GM20000 (cell line): ENCODE data around the gene LIN37.

Experiments used
- DNase-seq: peaks from one replicate; pipeline ENCODE4 v3.0.0; 2012; ENCODE audit warnings: low spot score
- TF ChIP-seq, protein P1 (sequence below): IDR thresholded peaks from 2 replicates; pipeline ENCODE4 v1.5.1; 2012; ENCODE audit warnings: mild to moderate bottlenecking, control low read depth; ENCODE audit errors: extremely low read depth, missing control alignments

LIN37 gene

DNA sequence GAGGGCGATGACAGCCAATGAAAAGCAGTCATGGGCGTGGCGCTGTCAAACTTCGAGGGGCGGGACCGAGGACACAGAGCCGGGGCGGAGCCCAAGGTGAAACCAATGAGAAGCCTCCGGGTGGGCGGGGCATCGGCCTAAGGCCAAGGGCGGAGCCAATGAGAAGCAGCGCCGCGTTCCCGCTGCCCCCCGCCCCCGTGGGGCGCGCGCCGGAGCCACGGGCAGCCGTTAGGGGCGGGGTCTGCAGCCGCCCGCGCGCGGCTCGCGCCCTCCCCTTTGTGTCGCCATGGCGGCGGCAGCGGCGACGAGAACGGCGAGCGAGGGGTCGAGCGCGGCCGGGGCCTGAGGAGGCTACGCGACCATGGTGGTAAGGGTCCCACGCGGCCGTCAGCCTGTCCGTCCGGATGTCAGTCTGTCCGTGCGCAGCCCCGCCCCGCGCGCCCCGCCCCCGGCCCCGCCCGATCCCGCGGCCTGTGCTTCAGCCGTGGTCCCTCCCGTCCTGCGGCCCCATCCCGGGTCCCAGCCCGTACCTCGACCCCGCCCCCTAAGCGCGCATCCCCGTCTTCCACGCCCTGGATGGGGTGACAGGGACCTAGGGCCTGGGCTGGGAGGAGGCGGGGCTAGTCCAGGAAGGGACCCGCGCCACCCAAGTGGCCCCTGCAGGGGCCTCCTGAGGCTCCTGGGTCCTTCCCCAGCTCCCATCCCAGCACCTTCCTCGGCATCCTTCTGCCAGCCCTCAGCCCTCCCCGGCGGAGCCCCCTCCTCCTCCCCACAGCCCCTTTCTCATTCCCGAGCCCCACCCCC is 27.1 kb downstream of the LIN37 start, which contains the start of gene ARHGAP33:
TSS of gene ARHGAP33 (plus strand) at position 267 of the 804 bp plus-strand sequence. CDS start at position 362, 95 bp downstream.
- TF ChIP-seq, protein P1, sequence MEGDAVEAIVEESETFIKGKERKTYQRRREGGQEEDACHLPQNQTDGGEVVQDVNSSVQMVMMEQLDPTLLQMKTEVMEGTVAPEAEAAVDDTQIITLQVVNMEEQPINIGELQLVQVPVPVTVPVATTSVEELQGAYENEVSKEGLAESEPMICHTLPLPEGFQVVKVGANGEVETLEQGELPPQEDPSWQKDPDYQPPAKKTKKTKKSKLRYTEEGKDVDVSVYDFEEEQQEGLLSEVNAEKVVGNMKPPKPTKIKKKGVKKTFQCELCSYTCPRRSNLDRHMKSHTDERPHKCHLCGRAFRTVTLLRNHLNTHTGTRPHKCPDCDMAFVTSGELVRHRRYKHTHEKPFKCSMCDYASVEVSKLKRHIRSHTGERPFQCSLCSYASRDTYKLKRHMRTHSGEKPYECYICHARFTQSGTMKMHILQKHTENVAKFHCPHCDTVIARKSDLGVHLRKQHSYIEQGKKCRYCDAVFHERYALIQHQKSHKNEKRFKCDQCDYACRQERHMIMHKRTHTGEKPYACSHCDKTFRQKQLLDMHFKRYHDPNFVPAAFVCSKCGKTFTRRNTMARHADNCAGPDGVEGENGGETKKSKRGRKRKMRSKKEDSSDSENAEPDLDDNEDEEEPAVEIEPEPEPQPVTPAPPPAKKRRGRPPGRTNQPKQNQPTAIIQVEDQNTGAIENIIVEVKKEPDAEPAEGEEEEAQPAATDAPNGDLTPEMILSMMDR: no peak
- peak; percentile 100 for DNase-seq

DNA sequence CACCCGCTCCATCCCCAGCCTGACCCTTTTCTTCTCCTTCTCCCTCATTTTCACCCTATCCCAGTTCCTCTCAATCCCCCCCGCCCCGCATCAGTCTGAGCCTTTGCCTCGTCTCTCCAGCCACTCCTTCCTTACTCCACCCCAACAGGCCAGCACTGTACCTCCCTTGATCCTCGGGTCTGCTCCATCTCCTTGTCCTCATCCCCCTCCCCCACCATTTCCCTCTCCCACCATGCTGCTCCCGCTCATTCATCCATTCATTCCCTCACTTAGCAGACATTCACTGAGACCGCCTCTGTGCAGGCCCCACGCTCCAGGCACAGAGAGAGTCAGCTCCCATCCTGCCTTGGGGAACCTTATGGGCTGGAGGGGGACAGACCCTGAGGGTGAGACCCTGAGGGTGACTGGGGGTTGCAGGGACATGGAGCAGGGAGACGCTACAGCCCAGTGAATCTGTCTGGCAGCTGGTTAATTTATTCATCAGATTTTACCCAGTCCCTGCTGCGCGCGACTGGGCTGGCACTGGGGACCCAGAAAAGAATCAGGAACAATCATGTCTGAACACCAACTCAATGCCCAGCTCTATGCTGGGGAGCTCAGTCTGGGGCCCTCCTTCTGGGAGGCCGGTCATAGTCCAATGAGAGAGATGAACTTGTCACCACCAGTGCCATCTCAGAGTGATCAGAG is 27.9 kb downstream of the LIN37 start:
- TF ChIP-seq, protein P1: no peak
- no peak for DNase-seq

DNA sequence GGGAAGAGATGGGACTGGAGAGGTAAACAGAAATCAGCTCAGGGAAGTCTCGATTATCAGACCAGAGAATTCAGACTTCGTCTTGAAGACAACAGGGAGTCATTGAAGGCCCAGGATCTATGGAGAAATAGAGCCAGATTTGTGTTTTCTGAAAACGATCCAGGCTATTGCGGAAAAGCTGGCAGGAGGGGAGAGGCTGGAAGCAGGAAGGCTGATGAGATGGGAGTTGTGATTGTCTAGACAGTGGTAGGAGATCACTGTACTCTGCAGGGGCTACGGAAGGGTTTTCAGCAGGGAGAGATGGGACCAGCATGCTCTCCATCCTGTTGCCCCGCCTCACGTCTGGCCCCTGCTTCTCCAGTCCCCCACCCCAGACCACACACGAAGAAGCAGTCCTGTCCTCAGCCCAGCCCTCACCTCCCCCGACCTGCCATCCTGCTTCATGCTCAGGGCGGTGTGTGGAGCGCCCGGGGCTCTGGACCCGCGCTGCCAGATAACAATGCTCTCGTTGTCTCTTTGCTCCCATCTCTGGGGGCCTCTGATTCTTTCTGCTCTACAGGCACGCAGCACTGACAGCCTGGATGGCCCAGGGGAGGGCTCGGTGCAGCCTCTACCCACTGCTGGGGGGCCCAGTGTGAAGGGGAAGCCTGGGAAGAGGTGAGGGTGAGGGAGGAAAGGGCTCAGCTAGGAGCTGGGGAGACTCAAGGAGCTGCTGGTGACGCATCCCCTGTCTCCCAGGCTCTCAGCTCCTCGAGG is 28.9 kb downstream of the LIN37 start:
- DNase-seq: no peak
- TF ChIP-seq, protein P1: no peak

DNA sequence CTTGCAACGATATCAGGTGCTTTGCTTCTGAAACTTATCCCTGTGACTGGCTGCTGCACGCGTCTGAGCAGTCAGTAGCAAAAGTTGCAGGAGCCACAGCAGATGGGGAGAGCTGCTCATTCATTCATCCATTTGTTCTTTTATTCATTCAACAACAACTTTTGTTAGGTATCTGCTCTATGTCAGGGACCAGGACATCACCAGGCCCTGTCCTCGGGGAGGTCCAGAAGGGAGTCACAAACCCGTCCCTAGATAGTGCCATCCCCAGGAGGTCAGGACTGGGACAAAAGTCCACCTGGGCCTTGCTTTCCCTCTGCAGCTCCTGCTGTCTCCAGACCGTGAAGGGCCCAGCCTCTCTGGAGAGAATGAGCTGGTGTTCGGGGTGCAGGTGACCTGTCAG is 29.6 kb downstream of the LIN37 start:
- TF ChIP-seq, protein P1: no peak

DNA sequence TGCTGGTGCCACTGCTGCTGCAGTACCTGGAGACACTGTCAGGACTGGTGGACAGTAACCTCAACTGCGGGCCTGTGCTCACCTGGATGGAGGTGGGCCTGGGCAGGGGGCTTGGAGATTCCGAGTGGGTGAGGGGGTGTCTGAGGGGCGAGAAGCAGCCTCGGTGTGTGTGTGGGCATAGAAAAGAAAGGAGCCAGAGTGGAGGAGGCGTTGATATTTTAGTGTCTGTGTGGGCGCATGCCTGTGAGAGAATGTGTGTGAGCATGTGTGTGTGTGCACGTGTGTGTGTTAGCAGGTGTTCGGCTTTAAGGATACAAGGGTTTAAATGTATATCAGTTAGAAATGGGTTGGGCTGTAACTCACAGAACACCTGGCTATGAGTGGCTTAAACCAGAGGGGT is 30.7 kb downstream of the LIN37 start:
- TF ChIP-seq, protein P1: no peak
- no peak for DNase-seq

More for the DNA sequence above, 29.6 kb downstream of the LIN37 start:
- no peak for DNase-seq

DNA sequence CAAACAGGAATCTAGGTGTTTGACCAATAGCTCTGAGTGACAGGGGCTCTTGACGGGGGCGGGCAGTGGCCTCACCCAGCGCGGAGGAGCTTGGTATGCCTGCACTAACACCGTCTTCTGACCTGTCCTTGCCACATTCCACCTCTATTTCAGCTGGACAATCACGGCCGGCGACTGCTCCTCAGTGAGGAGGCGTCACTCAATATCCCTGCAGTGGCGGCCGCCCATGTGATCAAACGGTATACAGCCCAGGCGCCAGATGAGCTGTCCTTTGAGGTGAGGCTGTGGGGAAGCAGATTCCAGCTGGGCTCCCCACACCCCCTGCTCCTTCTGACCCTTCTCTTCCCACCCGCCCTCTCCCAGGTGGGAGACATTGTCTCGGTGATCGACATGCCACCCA is 31.7 kb downstream of the LIN37 start:
- TF ChIP-seq, protein P1: no peak
- no peak for DNase-seq
